ENCODE data around the gene NMT1. TPM values are rescaled to one million over a fixed set of nuclear protein-coding genes. Genes with fewer than 3 reads are reported as not detected.

The NMT1 gene
- total RNA-seq, 4 donors from 2014 or later: 16.1 to 83.8 (median 43.4) TPM

GRCh38 chr17:45093444-45094110 is 32.5 kb downstream of the NMT1 start:
- no peaks in the 10 kb centered on the region for H3K9me3 ChIP-seq
- H3K4me3 ChIP-seq: no peak overlapping the region
- peaks cover 10 to 31% (median 22%) of the 10 kb centered on the region in 4 donors for H3K4me1 ChIP-seq
- intact Hi-C loops (cut with DNase I; ENCODE audit: low total_unique reads): no loop called here
- TF ChIP-seq POLR2A (IDR thresholded peaks at IDR 0.05): no peak
- TF ChIP-seq CTCF (IDR thresholded peaks at IDR 0.05): no peak
- no peak for TF ChIP-seq POLR2AphosphoS5 (IDR thresholded peaks at IDR 0.05)
- TF ChIP-seq EP300 (IDR thresholded peaks at IDR 0.05; ENCODE audit: low read depth): peak; percentile 49
- H3K27ac ChIP-seq: peak overlapping the region; percentile 79 to 93 (median 86)
- peaks cover 0 to 54% (median 24%) of the 10 kb centered on the region in 4 donors for H3K36me3 ChIP-seq
- in situ Hi-C loops (cut with MboI; ENCODE audit: low pct_ligation_motif_present in 1 of 4, low pct_unique_long_range_greater_than_20kb in 1 of 4, low sequenced_read_pairs in 3 of 4): loop anchor here in 1 of 4 donors (10.0 kb wide), 1 partner anchor 179 kb away; the partner anchor contains the start of gene GFAP
- no peak for DNase-seq
- H3K27me3 ChIP-seq: no peaks in the 10 kb centered on the region
- WGBS, 2 donors (ENCODE audit: low coverage in 1 of 2): 50 to 63% methylated on average over 1 to 13 of the region's 13 CpGs

- intact Hi-C loops (cut with DNase I; ENCODE audit: low total_unique reads): loop anchor here (5.0 kb wide), 2 partner anchors 36 to 74 kb away; partner anchors contain the start of gene PLCD3
These were observed 35.0 kb downstream of the NMT1 start for GRCh38 chr17:45096141-45096540.

GRCh38 chr17:45096926-45097325 is 35.8 kb downstream of the NMT1 start:
- 97% methylated on average over 11 of the region's 11 CpGs; no CpG with 5 or more reads in 1 of the 2 donors for WGBS, 2 donors (ENCODE audit: low coverage in 1 of 2)
- Histone ChIP-seq H3K4me3 (no peak overlapping the region), H3K27me3 (no peaks in the 10 kb centered on the region), H3K36me3 (peaks cover 0 to 47% (median 16%) of the 10 kb centered on the region in 4 donors), H3K27ac (peak overlapping the region in 1 of 4 donors; percentile 32), H3K4me1 (peaks cover 14 to 28% (median 24%) of the 10 kb centered on the region in 4 donors), H3K9me3 (no peaks in the 10 kb centered on the region)
- in situ Hi-C loops (cut with MboI; ENCODE audit: low pct_ligation_motif_present in 1 of 4, low pct_unique_long_range_greater_than_20kb in 1 of 4, low sequenced_read_pairs in 3 of 4) (loop anchor here in 1 of 4 donors (10.0 kb wide), 1 partner anchor 182 kb away; the partner anchor contains the start of gene GFAP), intact Hi-C loops (cut with DNase I; ENCODE audit: low total_unique reads) (loop anchor here (5.0 kb wide), 2 partner anchors 35 to 75 kb away; partner anchors contain the start of gene PLCD3)
- no peak for TF ChIP-seq POLR2AphosphoS5 (IDR thresholded peaks at IDR 0.05)
- TF ChIP-seq POLR2A (IDR thresholded peaks at IDR 0.05): no peak
- TF ChIP-seq CTCF (IDR thresholded peaks at IDR 0.05): no peak
- TF ChIP-seq EP300 (IDR thresholded peaks at IDR 0.05; ENCODE audit: low read depth): no peak
- no peak for DNase-seq

More at GRCh38 chr17:45096141-45096540, 35.0 kb downstream of the NMT1 start:
- Histone ChIP-seq H3K9me3 (no peaks in the 10 kb centered on the region), H3K4me3 (no peak overlapping the region), H3K36me3 (peaks cover 0 to 47% (median 20%) of the 10 kb centered on the region in 4 donors), H3K27me3 (no peaks in the 10 kb centered on the region), H3K4me1 (peaks cover 14 to 35% (median 26%) of the 10 kb centered on the region in 4 donors), H3K27ac (peak overlapping the region in 1 of 4 donors; percentile 32)
- no peak for DNase-seq
- no peak for TF ChIP-seq POLR2A (IDR thresholded peaks at IDR 0.05)
- peak; percentile 33 to 49 (median 41) for TF ChIP-seq CTCF (IDR thresholded peaks at IDR 0.05)
- TF ChIP-seq POLR2AphosphoS5 (IDR thresholded peaks at IDR 0.05): no peak
- no peak for TF ChIP-seq EP300 (IDR thresholded peaks at IDR 0.05; ENCODE audit: low read depth)
- in situ Hi-C loops (cut with MboI; ENCODE audit: low pct_ligation_motif_present in 1 of 4, low pct_unique_long_range_greater_than_20kb in 1 of 4, low sequenced_read_pairs in 3 of 4): loop anchor here in 1 of 4 donors (10.0 kb wide), 1 partner anchor 181 kb away; the partner anchor contains the start of gene GFAP
- 50 to 77% methylated on average over 2 to 3 of the region's 3 CpGs for WGBS, 2 donors (ENCODE audit: low coverage in 1 of 2)
